GM12878 (cell line): ENCODE data around the gene TBCK. TPM values are rescaled to one million over a fixed set of nuclear protein-coding genes. Genes with fewer than 3 reads are reported as not detected.

Experiments used
- ATAC-seq: fragments of 200-7000 bp; cut with Tn5 transposase; 3 replicates; pipeline ENCODE4 v1.9.1; 2020; ENCODE audit warnings: mild to moderate bottlenecking, moderate library complexity
- BruUV-seq: library from RNA; stranded (reverse); fragments of 400-500 nt; replicated peaks from 2 replicates; lab custom pipeline; 2021; lab: Mats Ljungman, UMichigan
- CTCF ChIA-PET: fragments of 300-600 bp; sonication (Branson Sonifier 250); formaldehyde crosslinking; extraction: SDS; loops from one replicate; lab custom pipeline; 2021; ENCODE audit warnings: inconsistent platforms; lab: Yijun Ruan, JAX
- POLR2A ChIA-PET: fragments of 350-600 bp; formaldehyde crosslinking; extraction: SDS; loops from one replicate; lab custom pipeline; 2021; ENCODE audit warnings: inconsistent platforms; lab: Charles Lee
- RAD21 ChIA-PET: fragments of 300-600 bp; sonication (Branson Sonifier 250); formaldehyde crosslinking; loops from one replicate; lab custom pipeline; 2023; ENCODE audit warnings: antibody characterized with exemption; ENCODE audit not compliant: unreplicated experiment; lab: Charles Lee
- SMC1A ChIA-PET: fragments of 300-600 bp; sonication (Branson Sonifier 250); formaldehyde crosslinking; loops from one replicate; lab custom pipeline; 2023; ENCODE audit not compliant: unreplicated experiment, uncharacterized antibody; lab: Charles Lee
- DNase-seq: peaks from one replicate; pipeline ENCODE4 v3.0.0-alpha.2; 2011; ENCODE audit warnings: low read depth, low spot score
- FAIRE-seq: peaks from 3 replicates; lab custom pipeline; 2011; peaks lifted over from hg19 to GRCh38; lab: Jason Lieb, UNC
- H2AFZ ChIP-seq: 2 replicates; pipeline ENCODE4 v1.6.0; 2011; ENCODE audit warnings: low read depth, low read length, control low read depth; ENCODE audit not compliant: control insufficient read depth
- H3K27ac ChIP-seq: 2 replicates; pipeline ENCODE4 v1.5.1; 2011; ENCODE audit warnings: control low read depth; ENCODE audit not compliant: control insufficient read depth, insufficient read depth
- H3K27me3 ChIP-seq, 2 experiments: replicated peaks in 1 of 2; 2 replicates each; pipeline versions ENCODE4 v1.6.0 to v1.6.1; 2011; ENCODE audit warnings: low read length in 1 of 2; ENCODE audit not compliant: control insufficient read depth in 2 of 2, insufficient read depth in 2 of 2
- H3K36me3 ChIP-seq, 2 experiments: 2 replicates each; pipeline ENCODE4 v1.5.1; 2011; ENCODE audit warnings: low read length in 1 of 2; ENCODE audit not compliant: control insufficient read depth in 2 of 2, insufficient read depth in 2 of 2
- H3K4me1 ChIP-seq: 2 replicates; pipeline ENCODE4 v1.6.1; 2011; ENCODE audit warnings: mild to moderate bottlenecking, low read length, moderate library complexity, mixed read lengths; ENCODE audit not compliant: control insufficient read depth, insufficient read depth
- H3K4me2 ChIP-seq: 2 replicates; pipeline ENCODE4 v1.6.0; 2011; ENCODE audit warnings: control low read depth; ENCODE audit not compliant: control insufficient read depth, insufficient read depth
- H3K4me3 ChIP-seq: fragments of 200-600 bp; sonication (generic); 2 replicates; pipeline ENCODE4 v1.5.1; 2016
- H3K79me2 ChIP-seq: 2 replicates; pipeline ENCODE4 v1.6.0; 2011; ENCODE audit warnings: low read length; ENCODE audit not compliant: control insufficient read depth, insufficient read depth
- H3K9ac ChIP-seq: 2 replicates; pipeline ENCODE4 v1.8.0; 2011; ENCODE audit warnings: low read length, control low read depth, mixed read lengths; ENCODE audit not compliant: control insufficient read depth, insufficient read depth
- H3K9me3 ChIP-seq: replicated peaks from 3 replicates; pipeline ENCODE4 v1.5.1; 2011; ENCODE audit warnings: mild to moderate bottlenecking, low read length; ENCODE audit not compliant: control insufficient read depth, insufficient read depth
- H4K20me1 ChIP-seq: 2 replicates; pipeline ENCODE4 v1.6.0; 2011; ENCODE audit not compliant: control insufficient read depth, insufficient read depth
- BHLHE40 ChIP-seq, 2 experiments: fragments of 450-650 bp in 1 of 2; IDR thresholded peaks; 2 replicates each; pipeline ENCODE4 v1.6.1; 2011 to 2017; ENCODE audit warnings: low read depth in 2 of 2, borderline replicate concordance in 1 of 2, improper control_type of control experiment in 1 of 2, low read length in 1 of 2, mild to moderate bottlenecking in 1 of 2
- CHD2 ChIP-seq: IDR thresholded peaks from 2 replicates; pipeline ENCODE4 v1.6.1; 2011; ENCODE audit warnings: low read depth, low read length, improper control_type of control experiment, borderline replicate concordance
- CREM ChIP-seq: IDR thresholded peaks from 2 replicates; pipeline ENCODE4 v1.6.1; 2014; ENCODE audit warnings: antibody characterized with exemption, low read depth
- ESRRA ChIP-seq: IDR thresholded peaks from 2 replicates; pipeline ENCODE4 v1.6.1; 2012; ENCODE audit warnings: mild to moderate bottlenecking, low read length, improper control_type of control experiment
- HDAC2 ChIP-seq: fragments of 200-600 bp; sonication (generic); IDR thresholded peaks from 2 replicates; pipeline ENCODE4 v1.6.1; 2017
- IRF4 ChIP-seq: IDR thresholded peaks from 2 replicates; pipeline ENCODE4 v1.6.1; 2011; ENCODE audit warnings: low read depth, low read length
- RFX5 ChIP-seq: IDR thresholded peaks from 2 replicates; pipeline ENCODE4 v1.6.1; 2011; ENCODE audit warnings: low read depth, low read length, improper control_type of control experiment
- SMAD1 ChIP-seq: fragments of 450-650 bp; IDR thresholded peaks from 2 replicates; pipeline ENCODE4 v1.6.1; 2018; ENCODE audit warnings: mild to moderate bottlenecking, low read depth; ENCODE audit not compliant: partially characterized antibody
- SUPT20H ChIP-seq: IDR thresholded peaks from 2 replicates; pipeline ENCODE4 v1.6.1; 2011; ENCODE audit warnings: low read depth, mild to moderate bottlenecking, low read length, moderate library complexity, borderline replicate concordance; ENCODE audit not compliant: control insufficient read depth
- ZNF384 ChIP-seq: IDR thresholded peaks from 2 replicates; pipeline ENCODE4 v1.6.1; 2012; ENCODE audit warnings: low read depth, mild to moderate bottlenecking, low read length, improper control_type of control experiment, borderline replicate concordance
- WGBS: methylation state at CpG from one replicate; pipeline ENCODE4 v1.1.6; 2016; ENCODE audit warnings: low lambda C conversion rate; ENCODE audit not compliant: insufficient replicate concordance, insufficient coverage; ENCODE audit errors: missing lambda C conversion rate; 5-methylcytosine and 5-hydroxymethylcytosine counted together
- in situ Hi-C: fragments of 300-500 bp; cut with MboI; formaldehyde crosslinking; loops from 9 replicates; pipeline ENCODE4 v1.14.3; 2018; ENCODE audit warnings: mixed read lengths
- intact Hi-C: fragments of 100-400 bp; cut with micrococcal nuclease; formaldehyde crosslinking; loops from one replicate; pipeline ENCODE4 v1.14.2; 2022; ENCODE audit not compliant: unreplicated experiment
- polyA plus RNA-seq, 11 experiments: library from polyadenylated mRNA; depleted of rRNA in 4 of 11; unstranded in 6 of 11; stranded (reverse) in 5 of 11; fragments of >200 nt; fragmentation: Nextera tagmentation in 4 of 11; fragmentation: Illumina TruSeq in 1 of 11; extraction: Ambion mirVana in 4 of 11; extraction: Trizol in 1 of 11; gene quantifications; 1 replicate in 1 of 11; 2 replicates in 10 of 11; pipeline versions ENCODE4 v1.2.1 to v1.2.3, GENCODE V29; 2011 to 2016; ENCODE audit warnings: inconsistent platforms in 2 of 11, missing spikeins in 2 of 11, low read depth in 1 of 11
- total RNA-seq, 4 experiments: library from RNA; depleted of rRNA in 3 of 4; stranded (reverse); fragments of >200 nt in 3 of 4; fragmentation: Illumina TruSeq in 1 of 4; extraction: Trizol in 1 of 4; gene quantifications; 2 replicates each; pipeline versions ENCODE4 v1.2.1 to v1.2.3, GENCODE V29; 2013 to 2021
- TF ChIP-seq, protein P1 (sequence below): IDR thresholded peaks from 2 replicates; pipeline ENCODE4 v1.6.1; 2011; ENCODE audit warnings: mild to moderate bottlenecking, low read depth, low read length, moderate library complexity; ENCODE audit not compliant: insufficient replicate concordance
- TF ChIP-seq, protein P2 (sequence below): fragments of 450-650 bp; IDR thresholded peaks from 2 replicates; pipeline ENCODE4 v1.6.1; 2017; ENCODE audit warnings: mild to moderate bottlenecking
- TF ChIP-seq, protein P3 (sequence below): IDR thresholded peaks from 2 replicates; pipeline ENCODE4 v1.6.1; 2011; ENCODE audit warnings: borderline replicate concordance, low read depth, mild to moderate bottlenecking, moderate library complexity, mixed read lengths, low read length; ENCODE audit not compliant: insufficient read depth; ENCODE audit errors: extremely low read length
- TF ChIP-seq, protein P4 (sequence below): fragments of 450-650 bp; IDR thresholded peaks from 2 replicates; pipeline ENCODE4 v1.6.1; 2017; ENCODE audit warnings: mild to moderate bottlenecking, moderate library complexity
- TF ChIP-seq, protein P5 (sequence below): IDR thresholded peaks from 2 replicates; pipeline ENCODE4 v1.6.1; 2012; ENCODE audit warnings: low read depth, low read length, improper control_type of control experiment

TBCK gene
- total and polyA plus RNA-seq, 10 of the 15 experiments (the other 5 are each of a cell fraction or from before 2014, with no cell fraction given) = 4.1 to 30.3 (median 20.2) TPM

DNA sequence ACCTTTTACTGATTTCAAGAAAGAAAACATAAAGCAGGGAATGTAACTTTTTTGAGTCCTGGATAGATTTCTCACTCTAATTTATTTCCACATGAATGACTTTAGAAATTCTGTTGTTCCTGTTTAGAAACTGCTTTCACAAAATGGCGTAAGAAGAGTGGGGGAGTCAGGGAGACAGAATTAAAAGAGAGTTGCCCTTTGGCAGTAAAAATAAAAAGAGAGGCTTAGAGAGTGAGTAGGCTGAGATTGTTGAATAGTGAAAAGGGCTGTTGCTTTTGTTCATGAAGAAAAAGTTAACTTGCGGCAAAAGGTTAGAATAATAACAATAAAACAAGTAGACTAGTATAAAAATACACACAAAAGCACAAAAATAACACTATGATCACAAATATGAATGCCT is 166.1 kb downstream of the TBCK start:
- Histone ChIP-seq H3K27me3 (no peaks in the 10 kb centered on the region), H3K4me1 (no peaks in the 10 kb centered on the region), H3K4me2 (no peak overlapping the region), H3K4me3 (no peak overlapping the region), H3K9ac (no peak overlapping the region), H3K36me3 (no peaks in the 10 kb centered on the region), H4K20me1 (no peaks in the 10 kb centered on the region), H3K27ac (no peak overlapping the region), H3K9me3 (peaks cover 2% of the 10 kb centered on the region; the same call in 2 of the 3 replicates), H3K79me2 (no peaks in the 10 kb centered on the region), H2AFZ (no peak overlapping the region)
- ATAC-seq = no peak
- intact Hi-C loops (no loop called here), in situ Hi-C loops (no loop called here)
- ChIA-PET CTCF (no interaction called here), RAD21 (no interaction called here), POLR2A (no interaction called here), SMC1A (no interaction called here)
- BruUV-seq = no TSS peak
- WGBS = 94% methylated on average over 2 of the region's 2 CpGs
- FAIRE-seq = no peak
- DNase-seq = no peak
- TF ChIP-seq IRF4 (no peak), CHD2 (no peak), HDAC2 (no peak), ESRRA (no peak), ZNF384 (no peak), CREM (no peak), SUPT20H (no peak), BHLHE40 (IDR thresholded peaks at IDR 0.05; ENCODE audit: borderline replicate concordance in 1 of 2, low read depth in 2 of 2, low read length in 1 of 2) (no peak), RFX5 (no peak), SMAD1 (no peak)
- TF ChIP-seq, protein P1, sequence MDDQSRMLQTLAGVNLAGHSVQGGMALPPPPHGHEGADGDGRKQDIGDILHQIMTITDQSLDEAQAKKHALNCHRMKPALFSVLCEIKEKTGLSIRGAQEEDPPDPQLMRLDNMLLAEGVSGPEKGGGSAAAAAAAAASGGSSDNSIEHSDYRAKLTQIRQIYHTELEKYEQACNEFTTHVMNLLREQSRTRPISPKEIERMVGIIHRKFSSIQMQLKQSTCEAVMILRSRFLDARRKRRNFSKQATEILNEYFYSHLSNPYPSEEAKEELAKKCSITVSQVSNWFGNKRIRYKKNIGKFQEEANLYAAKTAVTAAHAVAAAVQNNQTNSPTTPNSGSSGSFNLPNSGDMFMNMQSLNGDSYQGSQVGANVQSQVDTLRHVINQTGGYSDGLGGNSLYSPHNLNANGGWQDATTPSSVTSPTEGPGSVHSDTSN = no peak
- TF ChIP-seq, protein P2, sequence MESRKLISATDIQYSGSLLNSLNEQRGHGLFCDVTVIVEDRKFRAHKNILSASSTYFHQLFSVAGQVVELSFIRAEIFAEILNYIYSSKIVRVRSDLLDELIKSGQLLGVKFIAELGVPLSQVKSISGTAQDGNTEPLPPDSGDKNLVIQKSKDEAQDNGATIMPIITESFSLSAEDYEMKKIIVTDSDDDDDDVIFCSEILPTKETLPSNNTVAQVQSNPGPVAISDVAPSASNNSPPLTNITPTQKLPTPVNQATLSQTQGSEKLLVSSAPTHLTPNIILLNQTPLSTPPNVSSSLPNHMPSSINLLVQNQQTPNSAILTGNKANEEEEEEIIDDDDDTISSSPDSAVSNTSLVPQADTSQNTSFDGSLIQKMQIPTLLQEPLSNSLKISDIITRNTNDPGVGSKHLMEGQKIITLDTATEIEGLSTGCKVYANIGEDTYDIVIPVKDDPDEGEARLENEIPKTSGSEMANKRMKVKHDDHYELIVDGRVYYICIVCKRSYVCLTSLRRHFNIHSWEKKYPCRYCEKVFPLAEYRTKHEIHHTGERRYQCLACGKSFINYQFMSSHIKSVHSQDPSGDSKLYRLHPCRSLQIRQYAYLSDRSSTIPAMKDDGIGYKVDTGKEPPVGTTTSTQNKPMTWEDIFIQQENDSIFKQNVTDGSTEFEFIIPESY = no peak
- TF ChIP-seq, protein P3, sequence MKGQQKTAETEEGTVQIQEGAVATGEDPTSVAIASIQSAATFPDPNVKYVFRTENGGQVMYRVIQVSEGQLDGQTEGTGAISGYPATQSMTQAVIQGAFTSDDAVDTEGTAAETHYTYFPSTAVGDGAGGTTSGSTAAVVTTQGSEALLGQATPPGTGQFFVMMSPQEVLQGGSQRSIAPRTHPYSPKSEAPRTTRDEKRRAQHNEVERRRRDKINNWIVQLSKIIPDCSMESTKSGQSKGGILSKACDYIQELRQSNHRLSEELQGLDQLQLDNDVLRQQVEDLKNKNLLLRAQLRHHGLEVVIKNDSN = no peak
- TF ChIP-seq, protein P4, sequence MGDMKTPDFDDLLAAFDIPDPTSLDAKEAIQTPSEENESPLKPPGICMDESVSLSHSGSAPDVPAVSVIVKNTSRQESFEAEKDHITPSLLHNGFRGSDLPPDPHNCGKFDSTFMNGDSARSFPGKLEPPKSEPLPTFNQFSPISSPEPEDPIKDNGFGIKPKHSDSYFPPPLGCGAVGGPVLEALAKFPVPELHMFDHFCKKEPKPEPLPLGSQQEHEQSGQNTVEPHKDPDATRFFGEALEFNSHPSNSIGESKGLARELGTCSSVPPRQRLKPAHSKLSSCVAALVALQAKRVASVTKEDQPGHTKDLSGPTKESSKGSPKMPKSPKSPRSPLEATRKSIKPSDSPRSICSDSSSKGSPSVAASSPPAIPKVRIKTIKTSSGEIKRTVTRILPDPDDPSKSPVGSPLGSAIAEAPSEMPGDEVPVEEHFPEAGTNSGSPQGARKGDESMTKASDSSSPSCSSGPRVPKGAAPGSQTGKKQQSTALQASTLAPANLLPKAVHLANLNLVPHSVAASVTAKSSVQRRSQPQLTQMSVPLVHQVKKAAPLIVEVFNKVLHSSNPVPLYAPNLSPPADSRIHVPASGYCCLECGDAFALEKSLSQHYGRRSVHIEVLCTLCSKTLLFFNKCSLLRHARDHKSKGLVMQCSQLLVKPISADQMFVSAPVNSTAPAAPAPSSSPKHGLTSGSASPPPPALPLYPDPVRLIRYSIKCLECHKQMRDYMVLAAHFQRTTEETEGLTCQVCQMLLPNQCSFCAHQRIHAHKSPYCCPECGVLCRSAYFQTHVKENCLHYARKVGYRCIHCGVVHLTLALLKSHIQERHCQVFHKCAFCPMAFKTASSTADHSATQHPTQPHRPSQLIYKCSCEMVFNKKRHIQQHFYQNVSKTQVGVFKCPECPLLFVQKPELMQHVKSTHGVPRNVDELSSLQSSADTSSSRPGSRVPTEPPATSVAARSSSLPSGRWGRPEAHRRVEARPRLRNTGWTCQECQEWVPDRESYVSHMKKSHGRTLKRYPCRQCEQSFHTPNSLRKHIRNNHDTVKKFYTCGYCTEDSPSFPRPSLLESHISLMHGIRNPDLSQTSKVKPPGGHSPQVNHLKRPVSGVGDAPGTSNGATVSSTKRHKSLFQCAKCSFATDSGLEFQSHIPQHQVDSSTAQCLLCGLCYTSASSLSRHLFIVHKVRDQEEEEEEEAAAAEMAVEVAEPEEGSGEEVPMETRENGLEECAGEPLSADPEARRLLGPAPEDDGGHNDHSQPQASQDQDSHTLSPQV = no peak
- TF ChIP-seq, protein P5, sequence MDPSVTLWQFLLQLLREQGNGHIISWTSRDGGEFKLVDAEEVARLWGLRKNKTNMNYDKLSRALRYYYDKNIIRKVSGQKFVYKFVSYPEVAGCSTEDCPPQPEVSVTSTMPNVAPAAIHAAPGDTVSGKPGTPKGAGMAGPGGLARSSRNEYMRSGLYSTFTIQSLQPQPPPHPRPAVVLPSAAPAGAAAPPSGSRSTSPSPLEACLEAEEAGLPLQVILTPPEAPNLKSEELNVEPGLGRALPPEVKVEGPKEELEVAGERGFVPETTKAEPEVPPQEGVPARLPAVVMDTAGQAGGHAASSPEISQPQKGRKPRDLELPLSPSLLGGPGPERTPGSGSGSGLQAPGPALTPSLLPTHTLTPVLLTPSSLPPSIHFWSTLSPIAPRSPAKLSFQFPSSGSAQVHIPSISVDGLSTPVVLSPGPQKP = no peak
